ENCODE results near the gene MLLT1. TPM values are rescaled to one million over a fixed set of nuclear protein-coding genes. Genes with fewer than 3 reads are reported as not detected.
A peak's percentile ranks its signal among the peaks of the same experiment; 100 is the strongest.

The MLLT1 gene
- total RNA-seq, 1 experiment from 2014 or later: 54.9 TPM

- Histone ChIP-seq H3K9me3 (ENCODE audit: control insufficient read depth, low read depth, low read length) (no peaks in the 10 kb centered on the region), H2AK5ac (ENCODE audit: insufficient read length, low read length) (no peak overlapping the region), H4K5ac (ENCODE audit: insufficient read length, low read depth, low read length) (no peak overlapping the region), H3K23me2 (ENCODE audit: insufficient read length, low read depth, low read length, poor library complexity, severe bottlenecking) (no peaks in the 10 kb centered on the region), H3K4me2 (ENCODE audit: insufficient read depth, insufficient read length, low read length) (no peak overlapping the region), H2BK12ac (ENCODE audit: insufficient read length, low read depth, low read length) (peak overlapping the region; percentile 30), H2AFZ (ENCODE audit: low read length) (no peak overlapping the region), H3K79me1 (ENCODE audit: insufficient read depth, low read depth, low read length, poor library complexity, severe bottlenecking) (no peaks in the 10 kb centered on the region), H3K79me2 (ENCODE audit: insufficient read depth, low read length) (no peaks in the 10 kb centered on the region), H3K14ac (ENCODE audit: insufficient read depth, low read length) (no peak overlapping the region; the same call in 1 of the 2 replicates), H2BK120ac (ENCODE audit: low read depth, low read length, poor library complexity, severe bottlenecking) (no peak overlapping the region), H3K18ac (ENCODE audit: insufficient read length, low read depth, low read length) (peak overlapping the region; percentile 57), H3K56ac (ENCODE audit: insufficient read length, low read depth, low read length) (no peak overlapping the region), H4K8ac (replicated peaks; ENCODE audit: insufficient read length, low read depth, low read length) (no peak overlapping the region), H2BK20ac (ENCODE audit: low read depth, low read length, poor library complexity, severe bottlenecking) (no peak overlapping the region), H4K20me1 (ENCODE audit: control insufficient read depth, insufficient read depth, insufficient read length) (no peaks in the 10 kb centered on the region), H3K4me1 (ENCODE audit: insufficient read depth, low read length) (no peaks in the 10 kb centered on the region), H2BK15ac (ENCODE audit: low read depth, low read length) (no peak overlapping the region), H2BK5ac (ENCODE audit: insufficient read length, low read length) (no peak overlapping the region), H3T11ph (ENCODE audit: low read length) (no peak overlapping the region), H3K23ac (ENCODE audit: insufficient read length, low read depth, low read length) (no peak overlapping the region), H3K4ac (ENCODE audit: low read depth, low read length) (no peak overlapping the region), H3K27ac (ENCODE audit: insufficient read length, low read depth, low read length) (no peak overlapping the region), H3K27me3 (ENCODE audit: insufficient read depth, low read length) (no peaks in the 10 kb centered on the region), H3K9ac (ENCODE audit: extremely low read depth, insufficient read length, low read length) (no peak overlapping the region), H4K91ac (ENCODE audit: insufficient read length, low read depth, low read length) (peak overlapping the region; percentile 23)
- Mint-ChIP-seq H3K27me3 (ENCODE audit: low read depth) (no peaks in the 10 kb centered on the region), H3K36me3 (ENCODE audit: insufficient read depth in 1 of 3, low read depth in 3 of 3) (peaks cover 6 to 14% (median 11%) of the 10 kb centered on the region in 3 experiments), H3K4me1 (peaks cover 2 to 14% of the 10 kb centered on the region in 2 experiments), H3K4me3 (no peak overlapping the region), H3K9me3 (no peaks in the 10 kb centered on the region), H3K27ac (0 out of 7 replicates have a peak overlapping the region, but pooled peaks of 1 of the 3 experiments have one; percentile 15)
- TF ChIP-seq, protein P1, sequence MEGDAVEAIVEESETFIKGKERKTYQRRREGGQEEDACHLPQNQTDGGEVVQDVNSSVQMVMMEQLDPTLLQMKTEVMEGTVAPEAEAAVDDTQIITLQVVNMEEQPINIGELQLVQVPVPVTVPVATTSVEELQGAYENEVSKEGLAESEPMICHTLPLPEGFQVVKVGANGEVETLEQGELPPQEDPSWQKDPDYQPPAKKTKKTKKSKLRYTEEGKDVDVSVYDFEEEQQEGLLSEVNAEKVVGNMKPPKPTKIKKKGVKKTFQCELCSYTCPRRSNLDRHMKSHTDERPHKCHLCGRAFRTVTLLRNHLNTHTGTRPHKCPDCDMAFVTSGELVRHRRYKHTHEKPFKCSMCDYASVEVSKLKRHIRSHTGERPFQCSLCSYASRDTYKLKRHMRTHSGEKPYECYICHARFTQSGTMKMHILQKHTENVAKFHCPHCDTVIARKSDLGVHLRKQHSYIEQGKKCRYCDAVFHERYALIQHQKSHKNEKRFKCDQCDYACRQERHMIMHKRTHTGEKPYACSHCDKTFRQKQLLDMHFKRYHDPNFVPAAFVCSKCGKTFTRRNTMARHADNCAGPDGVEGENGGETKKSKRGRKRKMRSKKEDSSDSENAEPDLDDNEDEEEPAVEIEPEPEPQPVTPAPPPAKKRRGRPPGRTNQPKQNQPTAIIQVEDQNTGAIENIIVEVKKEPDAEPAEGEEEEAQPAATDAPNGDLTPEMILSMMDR (conservative IDR thresholded peaks at IDR 0.05): no peak
- DNase-seq: no peak
- no CpG with 5 or more reads among the region's 15 CpGs for WGBS (ENCODE audit: extremely low coverage, insufficient read length, low lambda C conversion rate)
Measured at GRCh38 chr19:6215701-6216235, 64.0 kb downstream of the MLLT1 start.
